Pancreas (tissue), 10 donors: ENCODE measurements around the gene PDCD4. TPM values are rescaled to one million over a fixed set of nuclear protein-coding genes. Genes with fewer than 3 reads are reported as not detected.

Source experiments
- ATAC-seq, 4 donors: fragments of 200-7000 bp; cut with Tn5 transposase; one replicate each; pipeline versions ENCODE4 v1.8.0 to v1.9.1; 2020; ENCODE audit warnings: mild to moderate bottlenecking in 4 of 4, moderate library complexity in 4 of 4
- DNase-seq, 6 donors: peaks; one replicate each; pipeline ENCODE4 v3.0.0-alpha.2; 2020
- FAIRE-seq: peaks from 2 replicates; lab custom pipeline; 2012; peaks lifted over from hg19 to GRCh38; lab: Jason Lieb, UNC
- H3K27ac ChIP-seq, 4 donors: fragments of 200-600 bp; sonication (generic); 1 replicate in 3 of 4; 2 replicates in 1 of 4; pipeline versions ENCODE4 v1.5.0 to v1.8.0; 2020
- H3K27me3 ChIP-seq, 4 donors: fragments of 200-600 bp; one replicate each; pipeline ENCODE4 v1.8.0; 2021
- H3K36me3 ChIP-seq, 3 donors: fragments of 200-600 bp; sonication (generic) in 1 of 3; one replicate each; pipeline versions ENCODE4 v1.5.0 to v1.8.0; 2020 to 2021
- H3K4me1 ChIP-seq, 3 donors: fragments of 200-600 bp; one replicate each; pipeline ENCODE4 v1.8.0; 2021
- H3K4me3 ChIP-seq, 4 donors: fragments of 200-600 bp; sonication (generic) in 2 of 4; one replicate each; pipeline versions ENCODE4 v1.5.0 to v1.8.0; 2020 to 2021
- H3K9me3 ChIP-seq, 4 donors: fragments of 200-600 bp; one replicate each; pipeline ENCODE4 v1.8.0; 2021
- WGBS, 2 donors: extraction: QIAGEN DNeasy Blood & Tissue Kit; methylation state at CpG; one replicate each; pipeline ENCODE4 v1.1.7; 2013; 5-methylcytosine and 5-hydroxymethylcytosine counted together
- intact Hi-C, 3 donors: fragments of 100-400 bp; cut with DNase I; formaldehyde crosslinking; loops; one replicate each; pipeline versions ENCODE4 v1.11.1 to v1.14.2; 2022
- polyA plus RNA-seq, 2 donors: library from polyadenylated mRNA; stranded (reverse); fragments of 200-250 nt; gene quantifications; one replicate each; pipeline ENCODE4 v1.2.3, GENCODE V29; 2013
- total RNA-seq, 6 donors: library from RNA; stranded (reverse); fragmentation: NEBNext Ultra II Directional in 4 of 6; extraction: Animal tissue kit (Norgen Biotek cat#: 25700) in 4 of 6; gene quantifications; one replicate each; pipeline versions ENCODE4 v1.2.1 to v1.2.4, GENCODE V29; 2021 to 2023
- TF ChIP-seq, protein P1 (sequence below), 4 donors: fragments of 200-600 bp; sonication (generic) in 3 of 4; IDR thresholded peaks; one replicate each; pipeline versions ENCODE4 v1.5.0 to v1.8.0; 2021; ENCODE audit warnings: antibody characterized with exemption in 4 of 4
- donor health status: healthy with polysubstance abuse.
- donor health status: DM: no; HTN: no; CAD: no; lungs with moderate emphysema.
- donor health status: DM: no; HTN: no; CAD: no.
- donor health status: control.
- donor health status: control.
- donor health status: Bipolar disorder and iron deficiency.
- donor health status: DM: yes; HTN: yes; CAD: no.
- donor health status: DM: no; HTN: no; CAD: no.
- donor health status: DM: no; HTN: no; CAD: no.
- donor health status: DM: yes; HTN: yes; CAD: no.

PDCD4 gene
- total and polyA plus RNA-seq, 8 donors = 283 to 679 (median 458) TPM

DNA sequence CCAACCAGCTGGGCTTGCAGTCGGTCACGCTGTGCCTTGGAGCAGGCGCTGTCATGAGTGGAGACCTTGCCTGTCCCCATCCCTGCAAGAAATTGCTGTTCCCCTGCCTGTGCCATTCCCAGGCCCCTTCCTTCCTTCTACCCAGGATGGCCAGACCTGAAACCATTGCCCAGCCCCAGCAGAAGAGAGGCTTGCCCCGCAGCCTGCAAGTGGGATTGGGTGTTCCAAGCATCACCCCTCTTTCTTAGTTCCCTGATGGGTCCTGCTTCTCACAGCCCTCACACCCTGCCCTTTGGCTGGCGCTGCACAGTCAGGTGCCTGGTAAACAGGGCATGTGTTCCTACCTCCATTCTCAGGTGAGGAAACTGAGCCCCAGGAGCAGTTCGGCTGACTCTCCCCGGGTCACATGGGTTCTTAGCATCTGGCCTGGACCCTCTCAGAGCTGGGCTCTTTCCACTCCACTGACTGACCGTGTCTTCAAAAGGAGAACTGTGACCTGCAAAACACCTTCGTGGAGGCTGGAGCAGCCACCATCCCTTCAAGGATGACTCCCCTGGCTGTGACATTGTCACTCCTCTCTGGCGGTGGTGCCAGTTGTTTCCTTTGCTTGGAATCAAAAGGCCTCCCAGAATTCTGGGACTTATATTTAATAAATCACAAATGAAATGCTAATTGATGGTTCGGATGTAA lies 41.9 kb upstream of the PDCD4 start:
- H3K36me3 ChIP-seq = no peaks in the 10 kb centered on the region
- TF ChIP-seq, protein P1, sequence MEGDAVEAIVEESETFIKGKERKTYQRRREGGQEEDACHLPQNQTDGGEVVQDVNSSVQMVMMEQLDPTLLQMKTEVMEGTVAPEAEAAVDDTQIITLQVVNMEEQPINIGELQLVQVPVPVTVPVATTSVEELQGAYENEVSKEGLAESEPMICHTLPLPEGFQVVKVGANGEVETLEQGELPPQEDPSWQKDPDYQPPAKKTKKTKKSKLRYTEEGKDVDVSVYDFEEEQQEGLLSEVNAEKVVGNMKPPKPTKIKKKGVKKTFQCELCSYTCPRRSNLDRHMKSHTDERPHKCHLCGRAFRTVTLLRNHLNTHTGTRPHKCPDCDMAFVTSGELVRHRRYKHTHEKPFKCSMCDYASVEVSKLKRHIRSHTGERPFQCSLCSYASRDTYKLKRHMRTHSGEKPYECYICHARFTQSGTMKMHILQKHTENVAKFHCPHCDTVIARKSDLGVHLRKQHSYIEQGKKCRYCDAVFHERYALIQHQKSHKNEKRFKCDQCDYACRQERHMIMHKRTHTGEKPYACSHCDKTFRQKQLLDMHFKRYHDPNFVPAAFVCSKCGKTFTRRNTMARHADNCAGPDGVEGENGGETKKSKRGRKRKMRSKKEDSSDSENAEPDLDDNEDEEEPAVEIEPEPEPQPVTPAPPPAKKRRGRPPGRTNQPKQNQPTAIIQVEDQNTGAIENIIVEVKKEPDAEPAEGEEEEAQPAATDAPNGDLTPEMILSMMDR (IDR thresholded peaks at IDR 0.05) = no peak
- H3K4me1 ChIP-seq = peaks cover 14 to 17% (median 15%) of the 10 kb centered on the region in 3 donors
- DNase-seq (no peak), ATAC-seq (no peak), FAIRE-seq (no peak)
- no peaks in the 10 kb centered on the region for H3K9me3 ChIP-seq
- H3K4me3 ChIP-seq = no peak overlapping the region
- no peak overlapping the region for H3K27ac ChIP-seq
- intact Hi-C loops = no loop called here
- whole genome bisulfite sequencing, 2 donors = 85 to 97% methylated on average over 11 of the region's 11 CpGs
- no peaks in the 10 kb centered on the region for H3K27me3 ChIP-seq

DNA sequence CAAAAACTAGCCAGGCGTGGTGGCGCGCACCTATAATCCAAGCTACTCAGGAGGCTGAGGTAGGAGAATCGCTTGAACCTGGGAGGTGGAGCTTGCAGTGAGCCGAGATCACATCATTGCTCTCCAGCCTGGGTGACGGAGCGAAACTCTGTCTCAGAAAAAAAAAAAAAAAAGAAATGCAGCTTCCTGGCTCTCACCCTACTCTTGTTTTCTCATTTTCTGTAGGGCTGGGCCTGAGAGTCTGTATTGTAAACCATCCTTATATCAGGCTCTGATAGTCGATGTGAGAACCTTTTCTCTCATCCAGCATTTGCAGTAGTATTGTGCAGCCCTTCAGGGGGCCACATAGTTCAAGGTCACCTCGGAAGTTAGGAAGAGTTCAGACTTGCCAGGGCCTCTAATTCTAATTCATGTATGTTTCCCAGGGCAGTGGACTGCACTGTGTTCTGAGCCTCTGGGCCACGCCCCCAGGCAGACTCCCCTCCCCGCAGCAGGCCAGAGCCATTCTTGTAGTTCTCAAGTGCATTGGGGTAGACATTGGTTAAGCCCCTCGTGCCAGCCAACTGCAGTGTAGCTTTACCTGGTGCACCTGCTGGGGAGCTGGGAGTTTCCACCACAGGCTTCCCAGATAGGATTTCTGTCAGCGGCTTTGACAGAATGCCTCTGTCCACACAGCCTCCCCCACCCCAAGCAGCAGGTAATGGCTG lies 38.3 kb upstream of the PDCD4 start:
- H3K27ac ChIP-seq = peak overlapping the region; percentile 62 to 94 (median 86)
- H3K4me3 ChIP-seq = no peak overlapping the region
- no peaks in the 10 kb centered on the region for H3K9me3 ChIP-seq
- 50 to 51% methylated on average over 13 of the region's 13 CpGs for WGBS, 2 donors
- H3K27me3 ChIP-seq = no peaks in the 10 kb centered on the region
- FAIRE-seq (no peak), DNase-seq (peak in 3 of 6 donors; percentile 56 to 74 (median 67)), ATAC-seq (peak; percentile 38 to 60 (median 40))
- H3K36me3 ChIP-seq = no peaks in the 10 kb centered on the region
- H3K4me1 ChIP-seq = peaks cover 14 to 36% (median 33%) of the 10 kb centered on the region in 3 donors
- intact Hi-C loops = no loop called here
- TF ChIP-seq, protein P1 (IDR thresholded peaks at IDR 0.05) = no peak

DNA sequence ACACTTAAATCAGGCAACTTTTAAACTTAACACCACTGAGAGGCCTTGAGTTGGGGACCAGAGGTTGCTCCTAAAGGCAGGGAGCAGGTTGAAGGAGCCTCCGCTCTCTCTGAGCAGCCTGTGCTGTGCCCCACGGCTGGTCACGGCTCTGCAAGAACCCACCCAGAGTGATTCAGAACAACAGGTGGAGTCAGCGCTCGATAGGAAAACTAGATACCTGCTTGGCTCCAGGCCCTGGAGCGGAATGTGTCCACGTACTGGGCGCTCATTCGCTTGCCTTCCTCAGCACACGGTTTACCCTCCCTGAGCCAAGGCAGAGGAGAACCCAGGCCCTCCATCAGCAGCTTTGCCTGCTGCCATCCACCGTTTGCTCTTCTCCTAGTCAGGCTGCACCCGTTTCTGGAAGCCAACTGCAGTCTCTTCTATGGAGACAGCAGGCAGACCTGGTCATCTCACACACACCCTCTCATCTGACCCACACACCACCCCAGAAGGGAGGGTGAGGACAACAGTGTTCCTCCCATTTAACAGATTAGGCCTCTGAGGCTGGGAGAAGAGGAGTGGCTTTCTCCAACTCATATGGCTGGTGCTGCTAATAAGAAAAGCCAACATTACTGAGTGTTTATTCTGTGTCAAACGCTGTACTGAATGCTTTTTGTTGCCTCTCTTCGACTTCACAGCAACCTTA lies 37.6 kb upstream of the PDCD4 start:
- H3K4me1 ChIP-seq = peaks cover 14 to 40% (median 36%) of the 10 kb centered on the region in 3 donors
- no peak for FAIRE-seq
- peak in 5 of 6 donors; percentile 63 to 82 (median 75) for DNase-seq
- TF ChIP-seq, protein P1 (IDR thresholded peaks at IDR 0.05) = no peak
- ATAC-seq = peak; percentile 45 to 70 (median 68)
- H3K36me3 ChIP-seq = no peaks in the 10 kb centered on the region
- WGBS, 2 donors = 24 to 30% methylated on average over 14 of the region's 14 CpGs
- H3K27ac ChIP-seq = peak overlapping the region; percentile 62 to 94 (median 86)
- no peak overlapping the region for H3K4me3 ChIP-seq
- H3K27me3 ChIP-seq = no peaks in the 10 kb centered on the region
- H3K9me3 ChIP-seq = no peaks in the 10 kb centered on the region
- intact Hi-C loops = no loop called here

DNA sequence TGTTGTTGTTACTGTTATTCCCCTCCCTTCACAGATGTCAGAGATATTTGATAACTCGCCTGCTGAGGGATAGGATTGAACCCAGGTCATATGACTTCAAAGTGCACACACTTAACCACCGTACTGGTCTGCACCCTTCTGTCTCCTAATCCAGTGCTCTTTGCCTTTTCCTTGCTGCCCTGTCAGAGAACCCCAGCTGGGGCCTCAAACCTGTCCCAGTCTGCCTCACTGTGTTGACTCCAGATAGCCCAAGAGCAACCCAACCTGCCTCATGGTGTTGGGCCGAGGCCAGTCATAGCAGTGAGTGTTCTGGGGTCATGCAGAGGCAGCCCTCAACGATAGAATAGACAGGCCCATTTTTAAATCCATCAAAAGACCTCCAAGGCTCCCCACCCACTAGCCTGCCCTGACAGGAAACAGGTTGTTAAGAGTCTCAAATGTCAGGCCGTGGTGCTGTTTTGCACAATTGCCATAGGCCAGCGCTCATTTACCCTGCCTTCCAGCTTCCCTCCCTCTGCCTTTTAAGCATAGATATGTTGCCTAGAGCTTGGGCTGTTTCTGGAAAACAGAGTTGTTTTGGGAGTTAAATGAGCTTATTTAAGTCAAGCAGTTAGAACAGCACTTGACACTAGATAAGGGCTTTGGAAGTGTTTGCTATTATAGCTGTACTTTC lies 37.0 kb upstream of the PDCD4 start:
- DNase-seq = peak in 3 of 6 donors; percentile 54 to 69 (median 67)
- FAIRE-seq = no peak

More for the DNA sequence above, 37.0 kb upstream of the PDCD4 start:
- Histone ChIP-seq H3K27ac (peak overlapping the region; percentile 62 to 94 (median 86)), H3K4me1 (peaks cover 21 to 47% (median 40%) of the 10 kb centered on the region in 3 donors), H3K36me3 (no peaks in the 10 kb centered on the region), H3K9me3 (no peaks in the 10 kb centered on the region), H3K4me3 (peak overlapping the region in 2 of 4 donors; percentile 41 to 45), H3K27me3 (no peaks in the 10 kb centered on the region)
- TF ChIP-seq, protein P1 (IDR thresholded peaks at IDR 0.05) = no peak
- intact Hi-C loops = no loop called here
- 30 to 31% methylated on average over 6 of the region's 6 CpGs for WGBS, 2 donors
- peak; percentile 55 to 73 (median 64) for ATAC-seq
